Body of pancreas (tissue), 4 donors: ENCODE data around the gene FGD5.

ENCODE experiments used
- POLR2A ChIP-seq, 3 donors: fragments of 450-650 bp; IDR thresholded peaks; one replicate each; pipeline ENCODE4 v1.6.1; 2016; ENCODE audit warnings: antibody characterized with exemption in 3 of 3, mild to moderate bottlenecking in 2 of 3
- TF ChIP-seq, protein P1 (sequence below), 7 experiments: fragments of 450-650 bp in 4 of 7; fragments of 200-600 bp in 3 of 7; sonication (generic) in 3 of 7; IDR thresholded peaks; one replicate each; pipeline ENCODE4 v1.5.1; 2016 to 2019; ENCODE audit warnings: antibody characterized with exemption in 7 of 7

- TF ChIP-seq, protein P1, sequence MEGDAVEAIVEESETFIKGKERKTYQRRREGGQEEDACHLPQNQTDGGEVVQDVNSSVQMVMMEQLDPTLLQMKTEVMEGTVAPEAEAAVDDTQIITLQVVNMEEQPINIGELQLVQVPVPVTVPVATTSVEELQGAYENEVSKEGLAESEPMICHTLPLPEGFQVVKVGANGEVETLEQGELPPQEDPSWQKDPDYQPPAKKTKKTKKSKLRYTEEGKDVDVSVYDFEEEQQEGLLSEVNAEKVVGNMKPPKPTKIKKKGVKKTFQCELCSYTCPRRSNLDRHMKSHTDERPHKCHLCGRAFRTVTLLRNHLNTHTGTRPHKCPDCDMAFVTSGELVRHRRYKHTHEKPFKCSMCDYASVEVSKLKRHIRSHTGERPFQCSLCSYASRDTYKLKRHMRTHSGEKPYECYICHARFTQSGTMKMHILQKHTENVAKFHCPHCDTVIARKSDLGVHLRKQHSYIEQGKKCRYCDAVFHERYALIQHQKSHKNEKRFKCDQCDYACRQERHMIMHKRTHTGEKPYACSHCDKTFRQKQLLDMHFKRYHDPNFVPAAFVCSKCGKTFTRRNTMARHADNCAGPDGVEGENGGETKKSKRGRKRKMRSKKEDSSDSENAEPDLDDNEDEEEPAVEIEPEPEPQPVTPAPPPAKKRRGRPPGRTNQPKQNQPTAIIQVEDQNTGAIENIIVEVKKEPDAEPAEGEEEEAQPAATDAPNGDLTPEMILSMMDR (IDR thresholded peaks at IDR 0.05), result no peak
- TF ChIP-seq POLR2A (IDR thresholded peaks at IDR 0.05), result peak in 2 of 3 donors; percentile 23 to 29
Observed at GRCh38 chr3:14947886-14948608, 129.3 kb downstream of the FGD5 start.
